ENCODE measurements around the gene SPACA6.
"Not testable (repeated sequence)": the region's sequence is repeated elsewhere in the genome, so short reads cannot be mapped to it uniquely, and the experiment has no call there.

SPACA6 gene

DNA sequence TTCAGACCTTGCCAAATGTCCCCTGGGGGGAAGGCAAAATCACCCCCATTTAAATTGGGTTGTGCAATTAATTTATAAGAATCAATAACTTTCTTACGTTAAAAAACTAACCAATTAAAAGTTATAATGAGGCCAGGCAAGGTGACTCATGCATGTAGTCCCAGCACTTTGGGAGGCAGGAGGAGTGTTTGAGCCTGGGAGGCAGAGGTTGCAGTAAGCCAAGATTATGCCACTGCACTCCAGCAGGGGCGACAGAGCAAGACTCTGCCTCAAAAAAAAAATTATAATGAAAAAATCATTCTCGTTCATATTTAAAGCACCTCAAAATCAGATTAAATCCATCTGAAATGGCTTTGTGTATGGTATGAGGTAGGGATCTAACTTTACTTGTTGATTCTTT lies 28.1 kb upstream of the SPACA6 start:
- DNase-seq (ENCODE audit: insufficient read length) = no peak
- TF ChIP-seq TAF1 (IDR thresholded peaks at IDR 0.05; ENCODE audit: borderline replicate concordance, low read depth, low read length) (no peak), POLR2AphosphoS5 (IDR thresholded peaks at IDR 0.05; ENCODE audit: low read depth, low read length) (no peak), POLR2A (IDR thresholded peaks at IDR 0.05; ENCODE audit: low read depth, low read length) (no peak)
- no peak for FAIRE-seq

DNA sequence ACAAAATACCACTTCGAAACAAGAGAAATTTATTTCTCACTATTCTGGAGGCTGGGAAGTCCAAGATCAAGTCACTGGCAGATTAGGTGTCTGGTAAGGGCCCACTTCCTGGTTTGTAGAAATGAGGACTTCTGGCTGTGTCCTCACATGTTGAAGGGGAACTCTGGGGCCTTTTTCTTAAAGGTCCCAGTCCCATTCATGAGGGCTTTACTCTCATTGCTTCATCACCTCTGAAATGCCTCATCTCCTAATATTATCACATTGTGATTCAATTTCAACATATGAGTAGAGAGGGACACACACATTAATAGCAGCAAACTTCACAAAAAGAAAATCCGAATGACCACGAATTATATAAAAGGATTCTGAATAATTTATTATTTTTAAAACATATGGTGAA lies 24.9 kb upstream of the SPACA6 start:
- FAIRE-seq (no peak), DNase-seq (ENCODE audit: insufficient read length) (no peak)
- TF ChIP-seq POLR2A (IDR thresholded peaks at IDR 0.05; ENCODE audit: low read depth, low read length) (no peak), POLR2AphosphoS5 (IDR thresholded peaks at IDR 0.05; ENCODE audit: low read depth, low read length) (no peak), TAF1 (IDR thresholded peaks at IDR 0.05; ENCODE audit: borderline replicate concordance, low read depth, low read length) (no peak)

DNA sequence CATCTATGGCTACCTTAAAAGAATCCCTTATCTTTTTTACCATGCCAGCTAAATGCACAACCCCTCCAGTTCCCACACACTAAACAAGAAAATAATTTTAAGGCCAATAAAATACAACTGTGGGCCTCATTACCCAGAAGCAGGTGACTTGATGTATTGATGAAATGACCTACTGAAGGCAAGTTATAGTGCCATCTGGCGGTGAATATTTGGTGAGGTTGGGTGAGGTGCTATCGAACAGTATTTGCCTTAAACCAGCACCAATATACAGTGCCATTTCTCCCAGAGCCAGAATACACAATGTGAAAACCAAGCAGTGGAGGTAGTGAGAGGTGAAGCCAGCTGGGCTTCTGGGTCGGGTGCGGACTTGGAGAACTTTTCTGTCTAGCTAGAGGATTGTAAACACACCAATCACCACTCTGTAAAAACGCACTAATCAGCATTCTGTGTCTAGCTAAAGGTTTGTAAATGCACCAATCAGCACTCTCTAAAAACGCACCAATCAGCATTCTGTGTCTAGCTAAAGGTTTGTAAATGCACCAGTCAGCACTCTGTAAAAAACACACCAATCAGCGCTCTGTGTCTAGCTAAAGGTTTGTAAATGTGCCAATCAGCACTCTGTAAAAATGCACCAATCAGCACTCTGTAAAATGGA lies 17.1 kb upstream of the SPACA6 start:
- FAIRE-seq = peak; percentile 38
- not testable (repeated sequence) for DNase-seq (ENCODE audit: insufficient read length)

DNA sequence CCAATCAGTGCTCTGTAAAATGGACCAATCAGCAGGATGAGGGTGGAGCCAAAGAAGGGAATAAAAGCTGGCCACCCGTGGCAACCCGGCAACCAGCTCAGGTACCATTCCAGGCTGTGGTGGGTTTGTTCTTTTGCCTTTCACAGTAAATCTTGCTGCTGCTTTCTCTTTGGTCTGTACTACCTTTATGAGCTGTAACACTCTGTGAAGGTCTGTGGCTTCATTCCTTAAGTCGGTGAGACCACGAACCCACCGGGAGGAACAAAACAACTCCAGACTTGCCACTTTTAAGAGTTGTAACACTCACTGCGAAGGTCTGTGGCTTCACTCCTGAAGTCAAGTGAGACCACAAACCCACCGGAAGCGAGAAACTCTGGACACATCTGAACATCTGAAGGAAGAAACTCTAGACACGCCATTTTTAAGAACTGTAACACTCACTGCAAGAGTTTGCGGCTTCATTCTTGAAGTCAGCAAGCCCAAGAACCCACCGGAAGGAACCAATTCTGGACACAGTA lies 16.5 kb upstream of the SPACA6 start:
- FAIRE-seq (no peak), DNase-seq (ENCODE audit: insufficient read length) (no peak)

DNA sequence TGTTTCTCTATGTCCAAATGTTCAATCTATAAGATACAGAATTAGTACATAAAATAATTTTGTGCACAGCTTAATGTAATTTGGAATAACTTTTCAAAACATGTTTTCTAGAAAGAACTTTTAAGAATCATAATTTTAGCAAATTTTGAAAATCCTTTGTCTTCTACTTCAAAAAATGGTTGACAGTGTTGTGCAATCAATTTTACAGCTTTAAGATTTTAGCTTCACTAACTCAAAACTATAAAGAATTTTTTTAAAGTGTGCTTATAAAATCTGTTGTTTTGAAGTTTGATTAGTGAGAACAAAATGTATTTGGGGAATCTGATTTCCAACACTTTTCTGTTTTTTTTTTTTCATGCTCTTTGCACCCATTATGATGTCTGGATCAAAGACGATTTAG lies 12.7 kb upstream of the SPACA6 start:
- TF ChIP-seq POLR2A (IDR thresholded peaks at IDR 0.05; ENCODE audit: low read depth, low read length) = no peak
- no peak for TF ChIP-seq POLR2AphosphoS5 (IDR thresholded peaks at IDR 0.05; ENCODE audit: low read depth, low read length)
- no peak for TF ChIP-seq TAF1 (IDR thresholded peaks at IDR 0.05; ENCODE audit: borderline replicate concordance, low read depth, low read length)
- DNase-seq (ENCODE audit: insufficient read length) (no peak), FAIRE-seq (no peak)

More for the DNA sequence above, 16.5 kb upstream of the SPACA6 start:
- TF ChIP-seq POLR2A (IDR thresholded peaks at IDR 0.05; ENCODE audit: low read depth, low read length) (no peak), POLR2AphosphoS5 (IDR thresholded peaks at IDR 0.05; ENCODE audit: low read depth, low read length) (no peak), TAF1 (IDR thresholded peaks at IDR 0.05; ENCODE audit: borderline replicate concordance, low read depth, low read length) (no peak)

DNA sequence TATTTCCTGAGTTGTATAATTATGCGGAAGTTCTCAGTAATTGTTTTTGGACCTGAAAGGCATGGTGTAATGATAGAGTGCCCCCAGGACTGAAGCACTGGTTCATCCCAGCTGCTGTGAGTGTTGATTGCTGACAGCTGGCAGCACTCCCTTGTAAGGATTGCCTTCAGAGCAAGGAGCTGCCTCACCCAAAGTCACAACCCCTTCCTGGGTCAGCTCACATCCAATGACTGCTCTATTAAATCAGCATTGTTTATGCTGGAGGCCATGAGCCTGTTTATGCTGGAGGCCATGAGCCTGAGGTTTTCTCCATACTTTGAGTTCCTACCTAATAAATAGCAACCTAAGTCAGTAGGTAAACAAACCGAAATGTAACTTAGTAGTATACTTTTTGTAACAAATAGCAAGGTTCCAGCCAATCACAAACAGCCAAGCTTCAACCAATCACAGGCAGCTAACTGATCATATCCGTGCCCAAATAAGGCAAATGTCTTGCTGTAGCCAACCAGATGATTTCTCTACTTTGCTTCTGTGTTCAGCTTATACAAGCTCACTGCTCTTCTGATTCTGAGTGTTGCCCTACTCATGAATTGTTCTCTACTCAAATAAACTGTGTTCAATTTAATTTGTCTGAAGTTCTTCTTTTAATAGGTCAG lies 11.7 kb upstream of the SPACA6 start:
- TF ChIP-seq POLR2AphosphoS5 (IDR thresholded peaks at IDR 0.05; ENCODE audit: low read depth, low read length) (no peak), POLR2A (IDR thresholded peaks at IDR 0.05; ENCODE audit: low read depth, low read length) (no peak), TAF1 (IDR thresholded peaks at IDR 0.05; ENCODE audit: borderline replicate concordance, low read depth, low read length) (no peak)
- DNase-seq (ENCODE audit: insufficient read length) (no peak), FAIRE-seq (no peak)

DNA sequence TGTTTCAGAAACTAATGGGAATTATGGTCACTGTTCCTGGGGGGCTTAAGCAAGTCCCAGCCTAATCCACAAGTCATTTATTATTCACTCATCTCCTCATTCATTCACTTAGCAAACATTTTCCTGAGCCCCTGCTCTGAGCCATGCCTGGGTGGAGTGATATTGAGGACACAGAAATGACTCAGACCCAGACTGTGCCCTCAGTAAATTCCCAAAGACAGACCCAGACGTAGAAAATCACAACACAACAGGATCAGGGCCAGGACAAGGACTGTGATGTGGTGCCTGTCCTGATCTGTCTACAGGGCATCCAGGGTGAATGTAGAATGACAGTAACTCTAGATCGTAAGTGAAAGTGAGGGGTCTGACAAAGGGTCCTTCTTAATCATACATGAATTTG lies 7.0 kb upstream of the SPACA6 start:
- DNase-seq (ENCODE audit: insufficient read length) (no peak), FAIRE-seq (no peak)
- no peak for TF ChIP-seq POLR2A (IDR thresholded peaks at IDR 0.05; ENCODE audit: low read depth, low read length)
- TF ChIP-seq POLR2AphosphoS5 (IDR thresholded peaks at IDR 0.05; ENCODE audit: low read depth, low read length) = no peak
- TF ChIP-seq TAF1 (IDR thresholded peaks at IDR 0.05; ENCODE audit: borderline replicate concordance, low read depth, low read length) = no peak

DNA sequence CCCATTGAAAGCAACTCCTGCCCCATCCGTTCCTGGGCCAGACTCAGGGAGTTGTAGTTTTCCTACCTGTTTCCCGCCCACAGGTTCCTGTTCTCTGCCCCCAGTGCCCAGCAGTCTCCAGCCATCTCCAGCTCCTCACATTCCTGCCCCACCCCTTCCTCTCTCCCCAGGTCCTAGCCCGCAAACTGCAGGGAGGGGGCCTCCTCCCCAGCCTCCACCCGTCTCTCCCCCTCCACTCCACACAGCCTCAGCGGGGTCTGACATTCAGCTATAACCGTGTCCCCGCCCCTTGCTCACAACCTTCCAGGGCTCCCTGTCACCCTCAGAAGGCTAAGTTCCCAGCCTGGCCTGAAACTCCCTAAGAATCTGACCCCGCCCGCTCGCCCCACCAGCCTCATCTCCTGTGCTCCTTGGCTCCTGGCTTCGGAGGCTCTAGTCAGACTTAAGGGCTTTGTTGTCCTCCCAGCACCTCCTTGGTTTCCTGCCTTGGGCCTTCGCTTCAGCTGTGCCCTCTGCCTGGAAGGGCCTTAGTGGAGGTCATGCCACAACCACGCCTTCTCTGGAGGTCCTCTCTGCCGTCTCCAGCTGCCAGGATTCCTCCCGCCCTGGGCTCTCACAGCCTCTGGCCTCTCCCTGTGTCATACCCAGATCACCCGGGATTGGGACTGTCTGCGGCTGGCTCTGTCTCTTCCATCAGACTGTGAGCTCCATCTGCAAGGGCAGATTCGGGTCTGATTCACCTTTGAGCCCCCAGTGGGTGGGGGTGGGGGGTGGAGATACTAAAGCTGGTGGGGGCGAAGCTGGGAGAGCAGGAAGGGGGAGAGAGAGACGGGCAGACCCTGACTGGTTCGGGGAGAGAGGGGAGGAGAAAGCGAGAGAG lies 5.1 kb upstream of the SPACA6 start:
- TF ChIP-seq TAF1 (IDR thresholded peaks at IDR 0.05; ENCODE audit: borderline replicate concordance, low read depth, low read length) (no peak), POLR2AphosphoS5 (IDR thresholded peaks at IDR 0.05; ENCODE audit: low read depth, low read length) (no peak), POLR2A (IDR thresholded peaks at IDR 0.05; ENCODE audit: low read depth, low read length) (no peak)
- DNase-seq (ENCODE audit: insufficient read length) = no peak

DNA sequence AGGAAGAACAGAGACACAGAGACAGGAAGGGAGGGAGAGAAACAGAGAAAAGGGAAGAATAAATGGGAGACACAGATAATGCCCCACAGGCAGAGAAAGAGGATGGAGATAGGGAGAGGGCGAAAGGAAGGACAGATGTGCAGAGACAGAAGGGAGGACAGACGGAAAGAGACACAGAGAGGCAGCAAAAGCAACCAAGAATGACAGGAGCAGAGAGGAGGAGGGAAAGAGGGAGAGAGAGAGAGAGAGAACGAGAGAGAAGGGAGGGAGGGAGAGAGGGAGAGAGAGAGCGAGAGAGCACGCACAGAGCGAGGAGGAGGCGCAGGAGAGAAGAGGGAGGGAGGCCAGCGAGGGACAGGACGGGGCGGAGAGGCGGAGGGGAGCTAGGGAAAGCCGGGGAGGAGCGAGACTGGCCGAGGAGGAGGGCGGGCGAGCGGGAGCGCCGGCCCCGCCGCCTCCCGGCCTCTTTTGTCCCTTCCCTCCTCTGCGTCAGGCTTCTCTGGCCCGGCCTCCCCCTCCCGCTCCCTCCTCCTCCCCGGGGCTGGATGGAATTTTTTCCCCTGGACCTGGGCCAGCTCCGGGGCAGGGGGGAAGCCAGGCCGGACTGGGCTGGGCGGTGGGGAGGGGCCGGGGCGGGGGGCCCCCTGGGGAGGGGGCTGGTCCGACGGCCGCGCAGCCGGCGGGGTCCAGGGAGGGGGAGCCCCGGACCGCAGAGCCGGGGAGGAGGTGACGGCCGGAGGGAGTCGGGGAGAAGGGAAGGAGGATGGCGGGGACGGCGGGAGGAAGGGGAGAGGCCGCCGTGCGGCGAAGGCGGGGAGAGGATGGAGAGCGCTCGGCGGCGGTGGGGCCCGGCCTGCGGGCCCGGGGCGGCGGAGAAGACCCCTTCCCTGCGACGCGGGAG lies 4.2 kb upstream of the SPACA6 start:
- TF ChIP-seq POLR2A (IDR thresholded peaks at IDR 0.05; ENCODE audit: low read depth, low read length) (no peak), POLR2AphosphoS5 (IDR thresholded peaks at IDR 0.05; ENCODE audit: low read depth, low read length) (no peak), TAF1 (IDR thresholded peaks at IDR 0.05; ENCODE audit: borderline replicate concordance, low read depth, low read length) (no peak)
- no peak for FAIRE-seq
- DNase-seq (ENCODE audit: insufficient read length) = no peak

More for the DNA sequence above, 5.1 kb upstream of the SPACA6 start:
- no peak for FAIRE-seq

DNA sequence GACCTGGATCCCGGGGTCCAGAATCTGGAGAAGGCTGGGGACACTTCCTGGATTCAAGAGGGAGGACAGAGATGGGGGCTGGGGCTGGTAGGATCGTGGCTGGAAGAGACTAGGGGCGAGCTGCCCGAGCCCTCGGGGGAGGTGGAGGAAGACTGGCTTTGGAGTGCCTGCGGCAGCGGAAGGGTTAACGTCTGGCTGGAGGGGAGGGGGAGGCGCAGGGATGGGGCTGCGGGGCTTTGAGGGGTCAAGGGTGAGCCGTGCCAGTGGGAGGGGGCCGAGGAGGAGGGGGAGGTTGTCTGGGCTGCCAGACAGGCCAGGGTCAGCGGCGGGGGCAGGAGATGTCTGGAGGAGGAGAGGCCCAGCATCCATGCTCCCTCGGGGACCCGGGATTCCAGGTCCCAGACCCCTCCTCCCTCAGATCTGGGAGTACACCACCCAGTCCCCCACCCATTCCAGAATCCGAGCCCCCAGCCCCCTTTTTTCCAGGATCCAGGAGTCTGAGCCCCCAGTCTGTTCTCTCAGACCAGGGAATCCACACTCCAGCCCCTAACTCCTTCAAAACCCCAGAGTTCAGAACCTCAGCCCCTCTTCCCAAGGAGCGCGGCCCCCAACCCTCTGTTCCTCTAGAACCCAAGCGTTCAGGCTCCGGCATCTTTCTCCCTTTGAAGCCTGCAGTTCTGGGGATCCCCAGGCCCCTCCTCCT lies 3.2 kb upstream of the SPACA6 start:
- FAIRE-seq = no peak
- no peak for DNase-seq (ENCODE audit: insufficient read length)
- TF ChIP-seq POLR2A (IDR thresholded peaks at IDR 0.05; ENCODE audit: low read depth, low read length) = no peak
- TF ChIP-seq TAF1 (IDR thresholded peaks at IDR 0.05; ENCODE audit: borderline replicate concordance, low read depth, low read length) = no peak
- TF ChIP-seq POLR2AphosphoS5 (IDR thresholded peaks at IDR 0.05; ENCODE audit: low read depth, low read length) = no peak

Data from GM12892 (cell line).